ENCODE results near the gene ALPK1.
A peak's percentile ranks its signal among the peaks of the same experiment; 100 is the strongest.
"Not testable (repeated sequence)": the region's sequence is repeated elsewhere in the genome, so short reads cannot be mapped to it uniquely, and the experiment has no call there.

ALPK1 gene

DNA sequence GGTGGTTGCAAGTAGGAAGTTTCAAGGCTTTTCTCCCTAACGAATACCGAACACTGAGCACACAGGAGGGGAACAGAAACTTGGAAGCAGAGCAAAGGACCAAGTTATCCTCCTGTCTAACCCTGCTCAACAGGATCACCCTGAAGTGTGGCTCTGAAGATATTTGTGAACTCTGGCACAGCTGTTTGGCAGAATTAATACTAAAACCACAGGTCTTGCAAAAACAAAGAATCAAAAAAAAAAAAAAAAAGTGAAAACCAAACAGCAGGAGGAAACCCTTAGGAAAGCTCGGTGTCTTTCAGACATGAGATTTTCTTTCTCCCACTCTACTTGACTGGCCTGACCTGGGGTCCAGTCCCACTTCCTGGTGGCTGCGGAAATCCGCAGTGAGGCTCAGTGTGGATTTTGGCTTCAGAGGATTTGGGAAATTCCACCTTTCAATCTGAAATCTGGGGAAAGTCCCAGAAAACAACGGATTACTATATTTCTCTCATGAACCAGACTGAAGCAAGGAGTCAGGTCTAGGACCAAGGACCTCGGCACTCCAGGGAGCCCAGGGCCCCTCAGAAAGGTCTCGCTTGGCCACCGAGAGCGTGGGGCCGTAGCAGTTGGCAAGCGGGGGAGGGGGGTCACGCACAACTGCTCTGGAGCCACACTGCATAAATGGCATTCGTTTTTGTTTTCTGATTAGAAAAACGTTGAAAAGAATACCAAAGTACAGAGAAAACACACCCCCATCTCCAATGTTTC, 12.3 kb upstream of the ALPK1 start:
- no peak for DNase-seq (ENCODE audit: low read depth)

- no peak for DNase-seq (ENCODE audit: low read depth)
These were observed 9.7 kb upstream of the ALPK1 start for GRCh38 chr4:112287258-112287989.

DNA sequence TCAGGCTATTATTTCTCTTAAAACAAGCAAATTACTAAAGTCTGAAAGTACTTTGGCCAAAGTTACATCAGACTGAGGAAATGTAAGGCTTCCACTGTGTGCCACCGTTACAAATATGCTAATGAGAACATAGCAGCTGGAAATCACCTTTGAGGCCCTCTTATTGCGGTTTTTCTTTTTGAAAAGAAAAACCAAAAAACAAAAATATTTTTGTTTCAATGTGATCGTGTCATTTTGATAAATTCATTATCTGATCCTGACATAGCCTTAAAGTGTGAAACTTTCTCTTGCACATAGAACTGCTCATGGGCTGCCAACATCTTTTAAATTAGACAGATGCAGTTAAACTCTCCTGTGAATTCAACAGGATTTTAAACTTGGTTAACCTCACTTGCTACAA, 8.7 kb upstream of the ALPK1 start:
- no peak for DNase-seq (ENCODE audit: low read depth)

DNA sequence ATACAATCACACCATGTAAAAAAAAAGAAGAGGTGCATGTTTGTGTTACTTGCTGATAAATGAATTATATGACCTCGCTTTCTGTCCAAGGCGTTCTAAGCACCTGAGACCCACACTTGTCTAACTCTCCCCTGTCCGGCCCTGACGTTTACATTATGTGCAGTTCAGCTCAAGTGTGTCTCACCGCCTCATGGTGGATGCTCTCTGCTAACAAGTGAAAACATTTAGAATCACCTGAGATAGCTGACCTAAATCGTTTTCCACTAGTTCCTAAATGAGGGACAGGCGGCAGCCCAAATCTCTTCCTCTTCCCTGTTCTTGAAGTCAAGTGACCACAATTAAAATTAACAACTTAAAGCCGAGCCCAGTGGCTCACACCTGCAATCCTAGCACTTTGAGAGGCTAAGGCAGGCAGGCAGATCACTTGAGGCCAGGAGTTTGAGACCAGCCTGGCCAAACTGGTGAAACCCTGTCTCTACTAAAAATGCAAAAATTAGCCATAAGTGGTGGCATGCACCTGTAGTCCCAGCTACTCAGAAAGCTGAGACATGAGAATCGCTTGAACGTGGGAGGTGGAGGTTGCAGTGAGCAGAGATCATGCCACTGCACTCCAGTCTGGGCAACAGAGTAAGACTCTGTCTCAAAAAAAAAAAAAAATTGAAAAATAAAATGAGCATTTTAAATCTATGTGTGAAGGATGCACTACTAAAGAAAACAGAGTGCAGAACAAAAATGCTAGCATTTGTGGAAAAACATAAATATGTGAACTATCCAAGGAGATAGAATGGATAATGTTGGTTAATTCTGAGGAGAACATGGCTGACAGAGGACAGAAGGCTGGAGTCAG, 7.5 kb upstream of the ALPK1 start:
- DNase-seq (ENCODE audit: low read depth), result no peak

DNA sequence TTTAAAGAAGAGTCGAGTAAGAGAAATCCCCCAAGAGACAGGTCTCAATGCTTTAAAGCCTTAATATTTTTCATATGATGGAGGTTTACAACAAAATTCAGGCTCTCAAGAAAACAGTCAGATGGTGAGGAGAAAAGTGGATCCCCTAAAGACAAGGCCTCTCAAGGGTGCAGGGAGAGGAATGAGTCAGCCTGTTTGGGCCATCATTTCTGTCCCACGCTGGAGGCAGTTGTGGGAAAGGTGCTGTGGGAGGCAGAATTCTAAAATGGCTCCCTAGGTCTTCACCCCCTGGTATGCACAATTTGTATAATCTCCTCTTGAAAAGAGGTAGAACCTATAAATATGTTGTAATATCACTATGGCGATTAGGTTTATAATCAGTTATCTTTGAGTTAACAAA, 6.8 kb upstream of the ALPK1 start:
- no peak for DNase-seq (ENCODE audit: low read depth)

DNA sequence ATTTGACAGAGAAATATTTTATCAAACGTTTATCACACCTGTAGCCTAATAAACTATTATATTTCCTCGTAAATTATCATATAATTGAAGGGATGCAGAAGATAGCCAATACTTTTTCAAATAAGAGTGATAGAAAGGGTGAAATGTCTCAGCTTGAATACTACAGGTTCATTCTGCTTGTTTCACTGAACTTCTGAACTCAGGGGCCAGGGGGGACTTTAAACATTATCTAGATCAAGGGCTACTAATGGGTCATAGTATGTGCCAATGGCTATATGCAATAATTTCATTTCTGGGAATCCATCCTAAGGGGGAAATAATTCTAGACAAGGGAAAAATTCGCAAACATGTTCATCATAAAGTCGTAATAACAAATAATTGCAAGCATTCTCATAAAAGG, 2.6 kb downstream of the ALPK1 start:
- no peak for DNase-seq (ENCODE audit: low read depth)

- no peak for DNase-seq (ENCODE audit: low read depth)
These were observed 5.4 kb downstream of the ALPK1 start for GRCh38 chr4:112302320-112303274.

GRCh38 chr4:112305477-112305876, 8.3 kb downstream of the ALPK1 start:
- DNase-seq (ENCODE audit: low read depth), result not testable (repeated sequence)

- DNase-seq (ENCODE audit: low read depth), result not testable (repeated sequence)
These were observed 12.2 kb downstream of the ALPK1 start for GRCh38 chr4:112309263-112309791.

GRCh38 chr4:112311516-112311915, 14.3 kb downstream of the ALPK1 start:
- DNase-seq (ENCODE audit: low read depth), result no peak

DNA sequence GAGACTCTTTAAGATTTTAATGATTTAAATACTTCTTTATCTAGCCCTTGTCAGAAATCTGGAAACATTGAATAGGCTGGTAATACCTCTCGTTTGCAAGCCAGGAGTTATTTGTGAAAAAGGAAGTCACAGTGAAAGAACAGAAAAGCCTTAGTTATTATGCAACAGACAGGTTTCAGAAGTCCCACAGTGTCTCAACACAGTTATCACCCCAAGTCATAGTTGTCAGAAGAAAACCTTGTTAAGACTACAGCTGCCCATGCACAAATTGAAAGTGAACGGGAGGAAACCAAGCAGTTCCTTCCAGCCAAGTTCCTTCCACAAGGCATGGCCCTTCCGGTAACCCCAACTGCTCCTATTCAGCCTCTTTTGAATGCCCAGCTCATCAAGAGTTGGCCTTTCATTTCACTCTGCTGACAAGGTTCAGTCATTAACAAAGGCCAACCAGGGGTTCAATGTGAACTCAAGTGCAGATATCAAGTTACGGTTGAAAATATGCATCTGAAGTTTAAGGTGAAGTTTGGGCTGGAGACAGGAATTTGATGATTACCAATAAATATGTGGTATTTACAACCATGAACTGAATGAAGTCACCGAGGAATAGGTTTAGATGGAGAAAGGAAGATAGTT, 15.6 kb downstream of the ALPK1 start:
- DNase-seq (ENCODE audit: low read depth), result no peak

- DNase-seq (ENCODE audit: low read depth), result no peak
These were observed 18.3 kb downstream of the ALPK1 start for GRCh38 chr4:112315446-112315845.

DNA sequence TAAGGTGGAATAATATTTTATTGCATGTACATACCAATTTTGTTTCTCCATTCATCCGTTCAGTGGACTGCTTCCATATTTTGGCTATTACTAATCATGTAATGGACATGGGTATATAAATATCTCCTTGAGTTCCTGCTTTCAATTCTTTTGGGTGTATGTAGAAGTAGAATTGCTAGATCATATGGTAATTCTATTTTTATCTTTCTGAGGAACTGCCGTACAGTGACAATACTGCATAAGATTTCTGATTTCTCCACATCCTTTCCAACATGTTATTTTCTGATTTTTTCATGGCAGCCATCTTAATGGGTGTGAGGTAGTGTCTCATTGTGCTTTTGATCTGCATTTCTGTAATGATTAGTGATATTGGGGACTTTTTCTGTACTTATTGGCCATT, 19.2 kb downstream of the ALPK1 start:
- no peak for DNase-seq (ENCODE audit: low read depth)

DNA sequence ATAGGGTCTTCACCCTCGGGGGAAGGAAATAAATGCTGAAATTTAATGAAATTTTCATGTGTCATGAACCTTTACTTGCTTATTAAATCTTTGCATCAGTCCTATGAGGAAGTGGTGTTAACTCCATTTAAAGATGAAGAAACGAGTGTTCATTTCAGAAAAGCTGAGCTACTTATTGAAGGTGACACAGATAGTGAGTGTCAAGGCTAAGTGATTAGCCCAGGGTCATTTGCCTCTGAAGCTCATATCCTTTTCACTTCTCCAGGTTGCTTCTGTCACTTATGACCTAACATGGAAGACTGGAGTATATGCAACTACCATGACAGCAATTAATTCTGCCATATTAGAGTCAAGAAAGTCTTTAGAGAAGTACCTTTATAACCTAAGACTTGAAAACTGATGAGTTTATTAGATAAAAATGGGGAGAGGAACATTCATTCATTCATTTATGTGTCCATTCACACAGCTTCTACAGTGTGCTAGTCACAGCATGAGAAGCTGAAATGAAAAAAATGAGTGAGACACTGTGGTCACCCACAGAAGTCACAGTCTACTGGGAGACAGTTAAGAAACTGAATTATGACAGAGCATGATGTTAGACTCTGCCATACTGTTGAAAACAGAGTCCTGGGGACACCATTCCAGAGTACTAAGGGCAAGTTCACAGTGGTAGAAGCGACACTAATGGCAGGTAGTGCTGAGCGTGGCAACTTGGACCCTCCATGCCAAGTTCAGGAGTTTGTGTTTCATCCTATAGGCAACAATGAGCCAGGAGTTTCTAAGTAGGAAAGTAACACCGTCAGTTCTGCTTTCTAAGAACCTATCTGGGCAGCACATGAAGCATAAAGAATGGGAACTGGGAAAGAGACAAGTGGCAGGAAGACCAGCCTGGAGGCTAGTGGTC, 21.3 kb downstream of the ALPK1 start:
- DNase-seq (ENCODE audit: low read depth), result no peak

GRCh38 chr4:112321776-112322684, 24.9 kb downstream of the ALPK1 start:
- DNase-seq (ENCODE audit: low read depth), result peak; percentile 36

DNA sequence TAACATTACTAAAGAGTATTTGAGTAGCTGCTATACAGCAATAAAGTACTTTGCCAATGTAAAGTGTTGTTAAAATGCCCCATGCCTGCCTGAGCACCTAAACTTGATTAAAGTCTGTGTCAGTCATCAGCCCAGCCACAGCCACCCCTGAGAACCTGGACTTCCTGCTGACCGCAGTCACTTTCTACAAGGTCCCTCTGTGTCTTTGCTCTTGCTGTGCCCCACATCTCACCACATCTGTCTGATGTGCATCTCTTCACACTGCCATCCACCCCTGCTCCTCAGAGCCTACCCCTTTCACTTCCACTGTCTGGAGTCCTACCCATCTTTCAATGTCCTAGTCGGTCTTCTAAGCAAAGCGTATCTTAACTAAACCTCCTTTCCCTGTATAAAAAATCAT, 25.7 kb downstream of the ALPK1 start:
- DNase-seq (ENCODE audit: low read depth), result no peak

- DNase-seq (ENCODE audit: low read depth), result no peak
These were observed 28.4 kb downstream of the ALPK1 start for GRCh38 chr4:112325530-112325929.

DNA sequence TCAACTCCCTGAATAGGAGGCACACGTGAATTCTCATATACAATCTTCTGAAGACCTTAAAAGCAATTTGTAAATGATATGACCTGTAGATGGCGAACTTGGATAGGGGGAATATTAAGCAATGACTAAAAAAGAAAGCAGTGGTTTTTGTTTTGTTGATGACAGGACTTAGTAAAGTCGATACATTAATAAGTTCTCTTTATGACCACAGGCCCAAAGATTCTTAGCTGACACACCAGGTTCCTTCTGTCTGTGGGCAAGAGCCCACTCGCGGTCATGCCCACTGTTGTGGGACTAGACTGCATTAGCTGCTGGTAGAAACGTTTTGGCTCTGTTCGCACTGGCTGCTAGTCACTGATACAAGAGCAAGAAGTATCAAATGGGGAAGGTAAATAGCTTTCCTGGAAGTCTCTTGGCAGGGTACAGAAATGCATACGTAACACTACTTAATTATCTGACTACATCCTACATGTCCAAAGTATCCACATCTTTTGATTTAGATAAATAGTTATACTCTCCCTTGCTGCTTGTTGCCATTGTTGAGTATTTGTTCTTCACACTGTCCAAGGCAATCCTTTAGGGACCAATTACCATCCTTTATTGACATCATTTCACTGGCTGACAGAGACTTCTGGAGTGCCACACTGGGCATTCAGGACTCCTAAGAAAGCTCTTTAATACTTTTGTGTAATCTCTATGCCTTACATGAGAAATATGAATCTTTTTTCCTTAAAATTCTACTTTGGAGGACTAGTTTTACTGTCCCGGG, 31.0 kb downstream of the ALPK1 start:
- peak; percentile 41 for DNase-seq (ENCODE audit: low read depth)

All from HS-27A (cell line).